Muscle of arm (tissue), 12 donors: ENCODE data around the gene PPP1R3C. TPM values are rescaled to one million over a fixed set of nuclear protein-coding genes. Genes with fewer than 3 reads are reported as not detected.

Experiments
- DNase-seq: peaks from one replicate; pipeline ENCODE4 v3.0.0-alpha.2; 2013
- polyA plus RNA-seq, 12 donors: library from polyadenylated mRNA; unstranded; fragments of 120-200 nt; gene quantifications; one replicate each; pipeline ENCODE4 v1.2.1, GENCODE V29; 2013; ENCODE audit not compliant: insufficient read length in 12 of 12

PPP1R3C gene
- polyA plus RNA-seq, 12 donors, result 33.2 to 271 (median 126) TPM; not detected in 1

- DNase-seq, result no peak
Observed at GRCh38 chr10:91603931-91604331, 28.9 kb downstream of the PPP1R3C start.

- DNase-seq, result no peak
Observed at GRCh38 chr10:91602868-91603568, 29.9 kb downstream of the PPP1R3C start.

GRCh38 chr10:91602449-91602848, 30.4 kb downstream of the PPP1R3C start:
- DNase-seq, result no peak

GRCh38 chr10:91601212-91601611, 31.7 kb downstream of the PPP1R3C start:
- DNase-seq, result no peak

GRCh38 chr10:91598211-91598977, 34.5 kb downstream of the PPP1R3C start:
- no peak for DNase-seq

GRCh38 chr10:91597197-91597881, 35.5 kb downstream of the PPP1R3C start:
- no peak for DNase-seq

GRCh38 chr10:91596825-91597196, 36.1 kb downstream of the PPP1R3C start:
- DNase-seq, result no peak

- DNase-seq, result no peak
Observed at GRCh38 chr10:91593834-91594233, 39.0 kb downstream of the PPP1R3C start.

GRCh38 chr10:91593366-91593765, 39.5 kb downstream of the PPP1R3C start:
- DNase-seq, result no peak

GRCh38 chr10:91592266-91592975, 40.5 kb downstream of the PPP1R3C start:
- DNase-seq, result no peak

GRCh38 chr10:91591797-91592174, 41.1 kb downstream of the PPP1R3C start:
- DNase-seq, result no peak

- DNase-seq, result peak; percentile 72
Observed at GRCh38 chr10:91590904-91591796, 41.7 kb downstream of the PPP1R3C start.

GRCh38 chr10:91590142-91590903, 42.5 kb downstream of the PPP1R3C start:
- DNase-seq, result peak; percentile 62

- no peak for DNase-seq
Observed at GRCh38 chr10:91589658-91590035, 43.2 kb downstream of the PPP1R3C start.

- DNase-seq, result no peak
Observed at GRCh38 chr10:91589015-91589657, 43.7 kb downstream of the PPP1R3C start.

GRCh38 chr10:91587710-91588638, 44.9 kb downstream of the PPP1R3C start:
- DNase-seq, result no peak

- DNase-seq, result no peak
Observed at GRCh38 chr10:91582153-91582554, 50.7 kb downstream of the PPP1R3C start.

GRCh38 chr10:91579329-91579985, 53.4 kb downstream of the PPP1R3C start:
- no peak for DNase-seq
